HG03457 (cell line): ENCODE results near the gene CLEC18B.
A peak's percentile ranks its signal among the peaks of the same experiment; 100 is the strongest.
"Not testable (repeated sequence)": the region's sequence is repeated elsewhere in the genome, so short reads cannot be mapped to it uniquely, and the experiment has no call there.

Experiments
- ATAC-seq: cut with Tn5 transposase; IDR thresholded peaks from one replicate; pipeline ENCODE4 v1.9.1; 2021; ENCODE audit warnings: moderate number of reproducible peaks; ENCODE audit not compliant: unreplicated experiment

Gene CLEC18B

DNA sequence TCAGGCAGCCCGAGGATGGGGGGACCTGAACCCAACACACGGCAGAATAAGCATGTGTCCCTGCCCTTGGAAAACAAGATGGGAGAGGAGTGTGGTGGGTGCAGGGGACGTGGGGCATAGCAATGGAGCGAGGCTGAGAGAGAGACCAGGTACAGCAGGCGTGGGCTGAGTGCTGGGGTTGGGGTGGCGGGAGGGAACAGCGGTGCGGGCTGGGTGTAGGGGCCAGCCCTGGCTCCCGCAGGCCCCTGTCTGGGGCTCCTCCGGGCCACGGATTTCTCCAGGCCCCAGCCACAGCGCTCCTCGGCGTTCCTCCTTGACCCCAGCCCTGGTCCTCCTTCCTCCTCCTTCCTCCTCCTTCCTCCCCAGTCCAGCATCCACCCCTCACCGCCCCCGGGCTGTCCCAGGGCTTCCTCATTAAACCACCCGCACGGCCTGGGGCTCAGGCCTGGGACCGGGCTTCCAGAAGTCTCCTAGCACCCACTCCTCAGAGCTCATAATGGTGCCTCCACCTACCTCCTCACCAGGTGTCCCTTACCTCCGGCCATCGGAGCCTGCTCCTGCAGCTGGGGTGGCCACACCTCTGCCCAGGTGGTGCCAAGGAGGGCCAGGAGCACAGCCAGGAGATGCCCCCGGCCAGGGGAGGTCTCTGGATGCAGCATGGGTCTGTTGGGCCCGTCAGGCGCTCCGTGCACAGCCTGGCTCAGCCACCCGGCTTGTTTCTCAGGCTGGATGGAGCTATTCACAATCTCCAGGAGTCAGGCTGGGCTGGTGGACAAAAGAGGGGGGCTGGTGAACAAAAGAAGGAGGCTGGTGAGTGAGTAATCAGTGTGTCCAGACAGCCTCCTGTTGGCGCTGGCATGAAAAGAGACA is at the start of gene CLEC18B:
Gene CLEC18B, minus strand, starts transcription at position 867 of the 870 bp plus-strand sequence. Its CDS starts 208 bp downstream, at position 659.
- ATAC-seq, result not testable (repeated sequence)

GRCh38 chr16:74469946-74470478 is 48.7 kb upstream of the CLEC18B start:
- no peak for ATAC-seq

DNA sequence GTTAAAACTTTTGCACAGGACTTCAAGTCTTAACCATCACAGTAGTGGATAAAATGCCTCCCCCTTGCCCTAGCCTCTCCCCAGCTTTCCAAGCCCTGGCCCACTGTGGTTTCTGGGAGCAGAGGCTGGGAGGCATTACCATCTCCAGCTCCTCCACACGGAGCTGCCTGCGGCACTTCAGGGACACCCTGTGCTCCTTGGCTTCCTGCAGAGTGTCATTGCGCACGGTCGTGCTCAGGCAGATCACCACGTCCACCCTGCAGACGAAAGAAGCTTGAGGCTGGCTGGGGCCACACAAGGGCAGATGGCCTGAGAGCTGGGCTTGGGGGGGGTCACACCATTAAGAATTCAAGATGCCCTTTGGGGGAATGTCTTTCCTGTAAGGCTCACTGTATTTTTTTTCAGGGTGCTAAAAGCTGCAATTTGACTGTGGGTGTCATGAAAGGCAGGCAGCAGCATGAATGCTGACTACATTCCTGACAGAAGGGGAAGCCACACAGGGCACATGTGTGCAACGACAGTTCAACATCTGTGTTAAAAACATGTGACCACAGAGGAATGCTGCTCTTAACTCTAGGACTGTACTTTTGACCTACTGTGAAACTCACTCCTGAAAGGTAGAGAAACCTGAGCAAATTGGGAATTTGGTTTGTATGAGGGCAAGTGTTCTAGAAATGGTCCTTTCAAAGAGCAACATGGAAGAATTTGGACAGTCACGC is 47.7 kb upstream of the CLEC18B start:
- ATAC-seq, result no peak

DNA sequence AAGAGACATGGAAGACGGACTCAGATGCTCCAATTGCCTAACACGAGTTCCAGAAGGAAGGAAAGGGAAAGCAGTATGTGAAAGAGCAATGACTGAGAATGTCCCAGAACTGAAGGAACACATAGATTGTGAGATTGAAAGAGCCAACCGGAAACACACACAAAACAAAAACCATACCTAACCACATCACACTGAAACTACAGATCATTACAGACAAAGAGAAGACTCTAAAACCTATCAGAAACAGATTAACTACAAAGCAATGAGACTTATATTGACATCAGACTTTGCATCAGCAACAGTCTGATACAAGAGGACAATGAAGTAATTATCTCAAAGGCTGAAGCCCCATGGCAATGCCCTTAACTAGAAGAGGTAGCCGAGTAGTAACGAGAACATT is 45.6 kb upstream of the CLEC18B start:
- ATAC-seq, result no peak

- ATAC-seq, result no peak
Observed at GRCh38 chr16:74465851-74466685, 44.8 kb upstream of the CLEC18B start.

GRCh38 chr16:74465281-74465680 is 44.0 kb upstream of the CLEC18B start:
- ATAC-seq, result no peak

DNA sequence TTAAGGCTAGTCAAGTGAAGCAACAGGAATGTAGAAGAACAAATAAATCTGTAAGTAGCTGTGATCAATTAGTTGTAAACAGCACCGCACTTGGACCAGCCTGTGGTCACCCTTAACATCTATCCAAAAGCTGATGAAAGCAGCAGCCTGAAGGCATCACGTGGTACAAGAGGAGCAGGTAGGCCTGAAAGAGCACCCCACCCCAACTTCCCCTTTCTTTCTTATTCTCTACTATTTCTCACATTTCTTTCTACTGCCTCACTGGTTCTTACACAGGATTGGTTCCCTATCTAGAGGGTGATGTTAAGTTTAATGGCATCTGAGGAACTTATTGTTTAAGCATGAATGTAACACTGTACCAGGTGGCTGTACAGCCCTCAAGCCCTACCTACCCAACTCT is 42.6 kb upstream of the CLEC18B start:
- no peak for ATAC-seq

DNA sequence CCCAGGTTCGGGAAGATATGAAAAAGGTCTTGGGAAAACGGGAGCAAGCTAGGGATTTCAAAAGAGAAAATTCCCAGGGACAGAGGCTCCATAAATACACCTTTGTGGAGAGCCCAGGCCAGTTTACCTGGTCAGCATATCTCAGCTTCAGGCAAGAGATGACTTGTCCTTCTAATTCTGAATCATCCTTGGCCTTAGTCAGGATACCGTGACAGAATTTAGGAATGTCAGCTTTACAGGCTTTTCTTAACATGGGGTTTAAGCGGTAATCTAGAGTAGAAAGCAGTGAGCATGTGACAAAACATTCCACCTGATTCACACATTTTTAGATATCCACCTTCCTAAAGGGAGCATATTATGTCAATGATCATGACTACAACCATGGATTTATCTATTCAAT is 41.1 kb upstream of the CLEC18B start:
- ATAC-seq, result no peak

DNA sequence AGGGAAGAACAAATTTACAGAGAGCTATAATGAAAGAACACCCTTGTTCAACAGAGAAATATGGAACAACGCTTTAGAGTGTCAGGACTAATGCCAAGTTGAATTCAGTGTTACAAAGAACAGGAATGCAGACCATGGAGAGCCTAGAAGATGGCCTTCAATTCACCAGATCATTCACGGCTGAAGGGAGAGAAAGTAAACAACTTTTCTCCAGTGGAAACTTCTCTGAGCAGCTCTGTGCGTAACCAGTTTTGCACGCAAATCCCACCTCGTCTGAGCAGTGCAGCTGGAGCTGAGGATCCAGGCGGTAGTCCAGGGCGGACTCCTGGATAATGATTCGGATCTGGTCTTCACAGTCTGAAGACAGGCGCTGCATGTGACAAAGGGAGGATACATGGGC is 40.5 kb upstream of the CLEC18B start:
- no peak for ATAC-seq

DNA sequence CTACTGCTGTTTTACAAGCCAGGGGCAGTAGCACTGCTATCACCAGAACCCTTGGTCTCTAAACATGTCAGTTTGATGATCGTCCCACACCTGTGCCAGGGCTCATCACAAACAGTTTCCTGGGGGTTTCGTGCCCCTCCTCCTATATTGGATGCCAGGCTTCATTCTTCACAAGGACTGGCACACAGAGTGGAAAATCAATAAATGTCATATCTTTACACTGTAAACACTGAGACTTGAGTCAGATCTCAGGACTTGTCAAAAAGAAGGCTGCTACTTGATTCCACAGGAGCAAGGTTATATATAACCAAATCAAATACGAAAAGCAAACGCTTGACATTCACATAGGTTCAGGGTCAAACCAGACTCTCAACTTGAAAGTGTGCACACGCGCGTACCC is 39.3 kb upstream of the CLEC18B start:
- ATAC-seq, result no peak

DNA sequence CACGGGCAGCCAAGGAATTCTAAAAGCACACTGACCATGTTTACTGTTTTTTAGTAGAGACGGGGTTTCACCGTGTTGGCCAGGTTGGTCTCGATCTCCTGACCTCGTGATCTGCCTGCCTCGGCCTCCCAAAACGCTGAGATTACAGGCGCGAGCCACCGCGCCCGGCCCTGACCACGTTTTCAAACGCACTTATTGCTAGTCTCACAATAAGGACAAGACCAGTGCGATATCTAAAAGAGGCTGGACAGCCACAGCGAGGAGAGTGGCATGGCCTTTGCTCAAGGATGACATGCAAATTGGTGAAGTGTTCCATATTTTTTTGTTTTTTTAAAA is 35.0 kb upstream of the CLEC18B start:
- no peak for ATAC-seq

DNA sequence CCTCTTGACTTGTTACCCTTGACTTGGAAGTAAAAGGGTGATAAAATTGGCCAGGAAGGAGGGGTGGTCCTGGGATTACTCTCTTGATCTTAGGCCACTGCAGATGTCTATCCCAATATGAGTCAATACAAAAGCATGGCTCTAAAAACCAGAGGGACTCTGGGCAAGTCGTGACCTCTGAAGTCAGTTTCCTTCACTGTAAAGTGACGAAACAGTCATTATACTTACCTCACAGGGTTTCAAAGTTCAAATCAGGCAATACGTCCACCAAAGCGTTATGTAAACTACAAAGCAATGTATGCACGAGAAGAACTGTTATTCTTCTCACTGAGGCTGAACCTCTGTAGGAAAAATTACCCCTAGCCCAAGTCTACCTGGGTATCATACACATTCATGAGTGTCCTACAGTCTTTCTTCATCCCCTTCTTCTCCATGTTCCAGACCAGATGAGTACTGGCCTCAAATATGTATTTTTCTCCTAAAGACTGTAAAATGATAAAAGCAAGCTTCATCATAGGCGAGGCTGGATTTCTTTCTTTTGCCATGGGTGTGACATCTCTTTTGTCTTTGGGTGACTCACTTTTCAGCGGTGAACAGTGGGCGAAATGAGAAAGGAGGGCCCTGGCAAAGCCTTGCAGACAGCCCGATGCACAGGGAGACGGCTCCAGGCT is 34.5 kb upstream of the CLEC18B start:
- no peak for ATAC-seq

GRCh38 chr16:74455213-74455612 is 33.9 kb upstream of the CLEC18B start:
- no peak for ATAC-seq

DNA sequence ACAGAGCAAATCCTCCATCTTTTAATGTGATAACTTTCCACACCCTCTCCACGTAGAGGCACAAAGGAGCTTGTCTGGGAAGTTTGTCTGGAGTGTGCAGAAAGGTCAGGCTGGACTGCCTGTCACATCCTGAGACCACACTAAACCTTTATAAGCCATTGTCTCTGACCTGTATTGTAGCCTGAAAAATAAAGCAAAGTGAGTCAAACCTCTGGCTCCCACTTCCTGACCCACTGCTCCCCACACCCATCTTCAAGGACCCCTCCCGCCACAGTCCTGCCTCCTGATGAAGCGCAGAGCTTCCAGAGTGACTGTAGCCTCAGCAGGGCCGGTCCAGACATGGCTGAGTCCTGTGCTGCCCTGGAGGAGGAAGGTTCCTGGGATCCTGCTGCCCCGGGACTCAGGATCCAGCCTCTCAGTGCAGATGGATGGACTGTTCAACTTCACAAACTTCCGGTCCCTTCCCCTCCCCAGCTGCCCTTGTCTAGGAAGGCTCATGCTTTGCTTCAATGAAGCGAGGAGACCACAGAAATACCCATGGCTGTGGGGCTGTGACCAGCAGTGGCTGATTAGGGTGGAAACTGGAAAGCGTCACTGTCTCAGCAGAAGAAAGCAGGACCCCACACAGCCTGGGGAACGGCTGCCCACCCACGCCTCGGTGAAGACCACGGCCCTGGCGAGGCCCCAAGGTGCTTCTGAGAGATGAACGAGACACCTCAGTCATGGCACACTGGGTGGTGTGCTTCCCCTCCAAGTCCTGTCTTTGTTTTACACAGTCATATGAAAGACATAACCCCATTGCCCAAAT is 30.9 kb upstream of the CLEC18B start:
- peak; percentile 90 for ATAC-seq

DNA sequence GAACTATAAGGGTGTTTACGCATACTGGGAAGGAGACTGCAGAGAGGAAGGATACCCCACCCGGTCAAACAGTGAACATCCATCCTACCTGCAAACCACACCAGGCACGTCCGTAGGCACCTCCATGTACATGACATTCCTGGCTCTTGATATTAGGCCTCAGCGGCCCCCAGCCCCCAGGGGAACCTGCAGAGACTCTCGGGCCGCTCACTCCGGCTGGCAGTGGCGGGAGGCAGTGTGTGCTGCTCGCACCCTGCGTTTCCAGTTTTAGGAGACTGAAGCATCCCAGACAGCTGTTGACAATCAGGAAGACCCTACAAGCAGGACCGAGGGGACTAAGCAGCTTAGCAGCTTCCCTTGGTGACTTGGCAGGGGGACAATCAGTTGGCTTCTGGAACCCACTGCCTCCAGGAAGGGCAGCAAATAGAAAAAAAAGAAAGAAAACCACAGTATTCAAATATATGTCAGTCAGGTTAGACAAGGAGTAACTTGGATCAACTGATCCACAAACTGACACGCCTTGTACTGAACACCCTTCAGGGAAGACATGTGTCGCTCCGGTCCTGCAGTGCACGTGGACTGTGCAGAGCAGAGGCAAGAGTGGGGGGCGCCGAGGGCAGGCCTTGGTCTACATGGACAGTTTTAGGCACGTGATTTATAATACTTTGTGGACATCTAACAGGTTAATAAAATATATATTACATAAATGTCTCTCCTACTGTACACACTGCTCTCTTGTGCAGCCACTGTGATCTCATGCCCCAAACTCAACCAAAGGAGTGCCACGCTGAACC is 29.9 kb upstream of the CLEC18B start:
- no peak for ATAC-seq

DNA sequence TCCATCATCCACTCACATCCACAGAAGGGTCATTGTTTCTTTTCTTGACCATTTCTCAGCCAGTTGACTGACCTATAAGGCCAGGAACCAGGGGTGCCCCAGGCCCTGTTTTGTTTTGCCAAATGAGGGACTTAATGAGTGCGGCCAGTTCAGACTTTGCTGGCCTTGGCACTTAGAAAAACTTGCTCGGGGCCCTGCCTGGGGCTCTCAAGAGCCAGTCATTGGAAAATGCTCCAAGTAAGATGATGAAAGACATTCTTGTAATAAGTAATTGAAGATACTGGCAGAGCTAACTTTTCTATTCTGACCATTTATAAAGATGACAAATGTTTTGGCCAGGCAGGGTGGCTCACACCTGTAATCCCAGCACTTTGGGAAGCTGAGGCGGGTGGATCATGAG is 29.0 kb upstream of the CLEC18B start:
- no peak for ATAC-seq

- ATAC-seq, result no peak
Observed at GRCh38 chr16:74449470-74449869, 28.2 kb upstream of the CLEC18B start.

GRCh38 chr16:74448990-74449389 is 27.7 kb upstream of the CLEC18B start:
- ATAC-seq, result no peak

GRCh38 chr16:74447578-74447977 is 26.3 kb upstream of the CLEC18B start:
- ATAC-seq, result no peak
